T-helper 2 cell treated with Interferon-gamma antibody and Interleukin-4, amounts not matched to agents 5 μg/mL and 100 μg/mL, for 36 hours (primary cell): ENCODE data around the gene TUBB2A.
"Not testable (repeated sequence)": the region's sequence is repeated elsewhere in the genome, so short reads cannot be mapped to it uniquely, and the experiment has no call there.

Experiments
- DNase-seq: peaks from one replicate; pipeline ENCODE4 v3.0.0; 2021; ENCODE audit warnings: low spot score
- H3K27ac Mint-ChIP-seq: one replicate; pipeline ENCODE4 v1.8.0; 2021; ENCODE audit warnings: mild to moderate bottlenecking, mixed read lengths
- H3K27me3 Mint-ChIP-seq: one replicate; pipeline ENCODE4 v1.8.0; 2021; ENCODE audit warnings: low read depth, mixed read lengths
- H3K36me3 Mint-ChIP-seq: one replicate; pipeline ENCODE4 v1.8.0; 2021; ENCODE audit warnings: low read depth, mixed read lengths
- H3K4me1 Mint-ChIP-seq: one replicate; pipeline ENCODE4 v1.8.0; 2021; ENCODE audit warnings: low read depth, mixed read lengths
- H3K4me3 Mint-ChIP-seq: one replicate; pipeline ENCODE4 v1.8.0; 2022; ENCODE audit warnings: mild to moderate bottlenecking, moderate library complexity, mixed read lengths
- H3K9me3 Mint-ChIP-seq: one replicate; pipeline ENCODE4 v1.8.0; 2021; ENCODE audit warnings: mixed read lengths

The TUBB2A gene

DNA sequence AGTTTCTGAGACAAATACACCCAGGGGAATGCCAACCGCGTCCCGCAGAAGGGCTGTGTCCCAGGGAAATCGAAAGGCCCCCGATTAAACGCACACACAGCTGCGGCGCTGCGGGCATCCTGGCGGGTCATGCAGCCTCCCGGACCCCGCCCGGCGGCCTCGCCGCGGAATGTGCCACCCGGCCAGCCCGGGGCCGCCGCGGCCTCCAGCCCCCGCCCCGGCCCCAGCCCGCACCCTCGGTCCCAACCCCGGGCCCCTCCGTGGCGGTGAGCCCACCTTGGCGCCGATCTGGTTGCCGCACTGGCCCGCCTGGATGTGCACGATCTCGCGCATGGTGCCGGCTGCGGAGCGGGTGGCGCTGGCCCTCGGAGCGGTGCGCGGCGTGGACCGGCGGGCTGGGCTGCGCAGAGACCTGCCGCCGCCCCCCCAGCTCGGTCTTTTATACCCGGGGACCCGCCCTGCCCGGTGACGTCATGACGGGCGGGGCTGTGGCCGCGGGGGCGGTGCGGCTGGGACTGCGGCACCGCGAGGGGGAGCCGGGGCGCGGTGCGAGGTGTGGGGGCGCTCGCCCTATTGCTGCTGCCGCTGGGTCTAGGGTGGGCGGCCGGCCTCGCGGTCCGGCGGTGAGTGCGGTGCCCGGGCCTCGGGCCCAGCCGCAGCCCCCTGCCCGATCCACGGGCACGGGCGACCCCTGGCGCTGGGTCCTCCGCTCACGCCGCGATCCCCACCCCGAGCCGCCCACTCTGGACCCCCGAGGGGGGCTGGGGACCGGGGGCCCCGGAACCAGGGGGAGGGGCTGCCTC, at the start of gene TUBB2A:
Gene TUBB2A, minus strand, starts transcription at position 414 of the 803 bp plus-strand sequence. Its CDS starts 81 bp downstream, at position 333.
- Mint-ChIP-seq H3K36me3 (peaks cover 3% of the 10 kb centered on the region), H3K4me3 (peak within 1 kb of the TSS; percentile 80), H3K27me3 (peaks cover 52% of the 10 kb centered on the region)

DNA sequence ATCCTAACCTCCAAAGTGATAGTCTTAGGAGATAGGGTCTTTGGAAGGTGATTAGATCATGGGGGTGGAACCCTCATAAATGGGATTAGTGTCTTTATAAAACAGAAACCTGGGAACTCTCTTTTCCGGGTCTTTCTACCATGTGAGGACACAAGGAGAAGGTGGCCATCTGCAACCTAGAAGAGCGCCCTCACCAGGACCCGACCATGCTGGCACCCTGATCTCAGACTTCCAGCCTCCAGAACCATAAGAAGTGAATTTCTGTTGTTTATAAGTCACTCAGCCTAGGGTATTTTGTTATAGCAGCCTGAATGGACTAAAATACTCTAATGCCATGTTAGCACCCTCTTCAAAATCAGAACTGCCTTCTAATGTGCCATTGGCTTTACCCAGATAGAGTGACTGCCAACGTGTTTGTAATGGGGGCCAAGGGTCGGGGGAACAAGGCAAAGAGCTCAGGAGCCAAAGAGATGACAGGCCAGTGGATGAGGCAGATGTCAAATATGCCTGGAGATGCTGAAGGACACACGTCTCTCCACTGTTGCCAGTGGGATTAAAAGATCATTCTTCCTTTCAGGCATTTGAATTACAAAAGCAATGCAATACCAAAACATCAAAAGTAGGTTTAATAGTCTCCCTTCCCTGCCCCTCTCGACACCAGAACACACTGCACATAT, 49.1 kb upstream of the TUBB2A start:
- no peak for DNase-seq
- Mint-ChIP-seq H3K36me3 (no peaks in the 10 kb centered on the region), H3K4me1 (peaks cover 11% of the 10 kb centered on the region), H3K4me3 (no peak overlapping the region), H3K27me3 (peaks cover 14% of the 10 kb centered on the region), H3K9me3 (no peaks in the 10 kb centered on the region), H3K27ac (no peak overlapping the region)

More for the DNA sequence above, at the start of gene TUBB2A:
- H3K9me3 Mint-ChIP-seq, result peaks cover 3% of the 10 kb centered on the region
- peak; percentile 85 for DNase-seq
- peaks cover 16% of the 10 kb centered on the region for H3K4me1 Mint-ChIP-seq
- H3K27ac Mint-ChIP-seq, result peak within 1 kb of the TSS; percentile 82

DNA sequence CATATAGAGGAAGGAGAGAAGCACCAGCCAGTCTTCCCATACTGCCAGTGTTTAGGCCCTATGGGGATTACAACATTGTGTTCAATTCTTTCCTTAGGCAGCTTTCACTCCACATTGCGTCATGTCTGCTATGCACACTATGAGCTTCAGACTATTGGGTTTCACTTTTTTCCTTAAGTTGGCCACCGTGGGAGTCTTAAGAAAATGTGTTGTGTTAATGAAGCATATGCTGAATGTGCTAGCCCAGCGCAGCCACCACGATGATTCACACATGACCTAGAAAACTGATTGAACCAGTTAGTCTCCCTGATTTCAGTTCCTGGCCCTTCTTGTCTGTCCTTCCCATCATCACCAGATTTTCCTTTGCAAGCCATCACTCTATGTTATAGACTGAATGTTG, 48.6 kb upstream of the TUBB2A start:
- no peak overlapping the region for H3K4me3 Mint-ChIP-seq

DNA sequence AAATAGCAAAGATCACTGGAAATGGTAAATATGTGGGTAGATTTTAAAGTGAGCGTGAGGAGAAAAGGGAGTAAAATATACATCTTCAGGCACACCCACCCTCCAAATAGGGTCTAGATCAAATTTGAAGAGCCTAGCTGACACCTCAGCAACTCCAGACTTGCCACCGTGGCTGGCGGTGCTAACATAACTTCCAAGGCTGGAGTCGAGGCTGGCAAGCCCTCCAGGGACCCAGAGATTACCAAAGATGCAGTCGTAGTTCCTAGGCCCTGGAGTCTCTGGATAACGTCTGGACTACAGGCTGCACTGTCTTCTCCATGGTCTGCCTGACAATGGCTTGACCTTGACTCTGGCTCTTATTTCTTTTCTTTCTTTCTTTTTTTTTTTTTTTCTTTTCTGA, 47.6 kb upstream of the TUBB2A start:
- no peak overlapping the region for H3K4me3 Mint-ChIP-seq
- H3K27me3 Mint-ChIP-seq, result peaks cover 19% of the 10 kb centered on the region
- no peaks in the 10 kb centered on the region for H3K36me3 Mint-ChIP-seq
- no peak for DNase-seq
- no peaks in the 10 kb centered on the region for H3K9me3 Mint-ChIP-seq
- peaks cover 11% of the 10 kb centered on the region for H3K4me1 Mint-ChIP-seq
- no peak overlapping the region for H3K27ac Mint-ChIP-seq

More for the DNA sequence above, 48.6 kb upstream of the TUBB2A start:
- Mint-ChIP-seq H3K9me3 (no peaks in the 10 kb centered on the region), H3K27me3 (peaks cover 14% of the 10 kb centered on the region), H3K27ac (no peak overlapping the region), H3K36me3 (no peaks in the 10 kb centered on the region), H3K4me1 (peaks cover 11% of the 10 kb centered on the region)
- DNase-seq, result no peak

DNA sequence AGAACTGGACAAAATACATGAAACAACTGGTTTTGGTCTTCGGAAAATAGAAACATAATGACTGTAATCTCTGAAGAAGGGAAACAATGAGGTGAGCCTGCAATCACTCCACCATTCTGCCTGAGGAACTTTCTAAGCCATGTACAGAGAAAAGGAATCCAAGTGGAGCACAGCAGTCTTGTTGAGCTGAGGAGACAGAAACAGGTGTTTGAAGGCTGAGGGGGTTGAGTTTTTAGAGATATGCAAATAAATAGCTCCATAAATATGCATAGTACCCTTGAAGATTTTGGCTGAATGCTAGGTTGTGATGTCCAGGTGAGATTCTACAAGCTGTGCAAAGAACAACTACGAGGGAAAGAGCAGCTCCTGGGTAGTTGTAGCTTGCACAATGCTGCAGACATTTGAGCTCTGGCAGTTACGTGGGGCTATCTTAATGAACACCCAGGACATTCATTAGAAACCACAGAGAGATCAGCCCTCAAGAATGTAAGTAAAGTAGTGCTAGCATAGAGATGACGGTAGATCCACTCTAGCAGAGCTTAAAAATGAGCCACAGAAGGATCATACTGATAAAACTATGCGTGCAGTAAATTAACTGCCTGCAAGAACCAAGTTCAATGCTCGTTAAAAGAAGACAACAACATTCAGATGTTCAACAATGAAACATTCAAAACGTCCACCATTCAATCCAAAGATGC, 45.8 kb upstream of the TUBB2A start:
- DNase-seq, result no peak
- Mint-ChIP-seq H3K9me3 (no peaks in the 10 kb centered on the region), H3K4me3 (no peak overlapping the region), H3K27ac (no peak overlapping the region), H3K36me3 (no peaks in the 10 kb centered on the region), H3K27me3 (peaks cover 21% of the 10 kb centered on the region), H3K4me1 (no peaks in the 10 kb centered on the region)

DNA sequence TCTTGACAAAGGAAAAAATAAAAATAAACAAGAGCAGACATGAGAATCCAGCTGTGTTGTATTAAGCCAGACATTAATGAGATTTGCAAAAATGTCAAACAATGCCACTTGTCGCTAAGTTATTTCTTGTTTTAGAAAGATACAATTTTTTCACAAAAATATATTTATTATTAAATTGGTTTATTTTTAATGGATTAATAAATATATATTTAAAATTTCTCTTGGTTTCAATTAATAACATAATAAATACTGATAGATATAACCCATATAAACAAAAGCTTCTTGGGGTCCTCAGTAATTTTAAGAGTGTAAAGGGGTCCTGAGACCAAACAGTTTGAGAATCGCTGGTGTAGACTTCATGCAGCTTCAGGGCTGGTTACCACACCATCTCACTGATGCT, 44.0 kb upstream of the TUBB2A start:
- DNase-seq, result no peak

DNA sequence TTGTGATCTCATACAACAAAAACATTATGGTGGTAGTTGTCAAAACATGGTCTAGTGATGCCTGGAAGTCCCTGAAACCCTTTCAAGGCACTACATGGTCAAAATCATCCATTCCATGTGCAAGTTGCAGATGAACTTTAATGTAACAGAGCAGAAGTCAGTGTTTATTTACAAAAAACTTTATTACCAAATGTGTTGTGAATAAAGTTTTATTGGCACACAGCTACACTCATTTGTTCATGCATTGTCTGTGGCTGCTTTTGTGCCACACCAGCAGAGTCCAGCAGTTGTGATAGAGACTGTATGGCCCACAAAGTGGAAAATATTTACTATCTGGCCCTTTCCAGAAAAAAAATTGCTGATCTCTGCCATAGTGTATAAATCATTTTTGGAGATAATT, 43.3 kb upstream of the TUBB2A start:
- DNase-seq, result no peak
- H3K9me3 Mint-ChIP-seq, result no peaks in the 10 kb centered on the region
- no peak overlapping the region for H3K4me3 Mint-ChIP-seq
- H3K27ac Mint-ChIP-seq, result no peak overlapping the region
- no peaks in the 10 kb centered on the region for H3K36me3 Mint-ChIP-seq
- H3K27me3 Mint-ChIP-seq, result peaks cover 21% of the 10 kb centered on the region
- no peaks in the 10 kb centered on the region for H3K4me1 Mint-ChIP-seq

More for the DNA sequence above, 44.0 kb upstream of the TUBB2A start:
- Mint-ChIP-seq H3K36me3 (no peaks in the 10 kb centered on the region), H3K4me3 (no peak overlapping the region), H3K27me3 (peaks cover 21% of the 10 kb centered on the region), H3K27ac (no peak overlapping the region), H3K4me1 (no peaks in the 10 kb centered on the region), H3K9me3 (no peaks in the 10 kb centered on the region)

DNA sequence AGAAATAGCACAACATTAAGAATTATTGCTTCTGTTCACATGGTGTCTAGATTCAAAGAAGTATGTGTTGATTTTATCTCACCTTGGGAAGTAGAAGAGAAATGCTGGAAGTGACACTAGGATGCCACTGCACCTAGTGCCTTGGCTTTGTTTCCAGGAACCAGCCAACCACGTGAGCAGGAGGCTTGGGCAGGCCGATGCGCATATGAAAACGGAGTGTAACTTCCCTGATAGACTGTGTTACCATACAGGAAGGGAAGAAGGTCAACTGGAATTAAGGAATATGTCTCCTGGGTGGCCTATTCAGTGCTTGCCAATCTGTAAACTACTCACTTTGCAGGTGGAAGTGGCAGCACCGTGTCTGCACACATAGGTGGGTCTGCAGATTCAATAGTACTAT, 42.0 kb upstream of the TUBB2A start:
- no peaks in the 10 kb centered on the region for H3K9me3 Mint-ChIP-seq
- no peak overlapping the region for H3K4me3 Mint-ChIP-seq
- DNase-seq, result no peak
- no peak overlapping the region for H3K27ac Mint-ChIP-seq
- no peaks in the 10 kb centered on the region for H3K36me3 Mint-ChIP-seq
- H3K27me3 Mint-ChIP-seq, result peaks cover 21% of the 10 kb centered on the region
- no peaks in the 10 kb centered on the region for H3K4me1 Mint-ChIP-seq

DNA sequence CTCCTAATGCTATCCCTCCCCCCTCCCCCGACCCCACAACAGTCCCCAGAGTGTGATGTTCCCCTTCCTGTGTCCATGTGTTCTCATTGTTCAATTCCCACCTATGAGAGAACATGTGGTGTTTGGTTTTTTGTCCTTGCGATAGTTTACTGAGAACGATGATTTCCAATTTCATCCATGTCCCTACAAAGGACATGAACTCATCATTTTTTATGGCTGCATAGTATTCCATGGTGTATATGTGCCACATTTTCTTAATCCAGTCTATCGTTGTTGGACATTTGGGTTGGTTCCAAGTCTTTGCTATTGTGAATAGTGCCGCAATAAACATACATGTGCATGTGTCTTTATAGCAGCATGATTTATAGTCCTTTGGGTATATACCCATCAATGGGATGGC, 40.4 kb upstream of the TUBB2A start:
- H3K27ac Mint-ChIP-seq, DNase-seq, H3K36me3 Mint-ChIP-seq, H3K9me3 Mint-ChIP-seq, H3K4me1 Mint-ChIP-seq, H3K4me3 Mint-ChIP-seq: not testable (repeated sequence)
- H3K27me3 Mint-ChIP-seq, result peaks cover 10% of the 10 kb centered on the region

DNA sequence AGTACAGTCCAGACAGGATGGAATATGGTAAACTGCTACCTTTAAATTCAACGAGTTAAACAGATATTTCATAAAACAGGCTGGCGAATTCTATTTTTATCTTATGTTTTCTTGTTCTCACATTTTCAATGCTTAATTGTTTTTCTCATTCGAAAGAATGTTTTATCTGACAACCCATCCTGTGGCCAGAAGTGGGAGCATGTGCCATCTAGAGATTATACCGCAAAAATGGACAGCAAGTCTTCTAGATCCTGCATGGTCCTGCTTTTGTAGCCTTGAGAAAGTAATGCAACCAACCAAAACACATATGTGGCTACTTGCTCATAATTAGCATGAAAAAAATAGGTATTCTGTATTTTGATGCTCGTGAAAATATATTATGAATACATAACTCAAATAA, 39.4 kb upstream of the TUBB2A start:
- peaks cover 9% of the 10 kb centered on the region for H3K27me3 Mint-ChIP-seq
- no peak overlapping the region for H3K4me3 Mint-ChIP-seq
- H3K9me3 Mint-ChIP-seq, result no peaks in the 10 kb centered on the region
- no peaks in the 10 kb centered on the region for H3K4me1 Mint-ChIP-seq
- H3K36me3 Mint-ChIP-seq, result no peaks in the 10 kb centered on the region
- DNase-seq, result no peak
- H3K27ac Mint-ChIP-seq, result no peak overlapping the region

DNA sequence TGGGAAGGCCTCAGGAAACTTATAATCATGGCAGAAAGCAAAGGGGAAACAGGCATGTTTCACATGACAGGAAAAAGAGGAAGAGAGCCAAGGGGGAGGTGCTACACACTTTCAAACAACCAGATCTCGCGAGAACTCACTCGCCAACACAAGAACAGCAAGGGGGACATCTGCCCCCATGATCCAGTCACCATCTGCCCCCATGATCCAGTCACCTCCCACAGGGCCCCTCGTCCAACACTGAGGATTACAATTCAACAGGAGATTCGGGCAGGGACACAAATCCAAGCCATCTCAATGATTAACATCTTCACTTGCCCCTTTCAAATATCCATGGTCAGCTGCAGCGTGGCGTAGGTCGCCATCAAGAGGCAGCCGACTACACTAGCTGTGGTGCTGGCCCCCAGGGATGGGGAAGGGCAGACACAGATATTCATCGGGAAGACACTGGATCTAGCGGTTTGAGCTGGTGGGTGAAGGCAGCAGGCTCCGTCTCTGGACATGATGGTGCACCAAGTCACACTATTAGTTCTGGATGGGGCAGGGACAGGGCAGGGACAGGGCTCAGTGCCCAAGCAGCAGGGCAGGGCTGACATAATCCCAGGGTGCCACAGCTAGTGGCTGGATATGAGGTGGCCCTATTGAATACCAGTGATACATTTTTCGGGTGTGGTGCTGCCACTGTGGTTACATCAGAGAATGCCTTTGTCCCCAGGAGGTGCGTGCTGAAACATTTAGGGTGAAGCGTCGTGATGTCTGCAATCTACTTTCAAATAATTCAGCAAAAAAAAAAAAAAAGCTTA, 38.6 kb upstream of the TUBB2A start:
- H3K27me3 Mint-ChIP-seq, result peaks cover 9% of the 10 kb centered on the region
- DNase-seq, result no peak
- no peak overlapping the region for H3K4me3 Mint-ChIP-seq
- no peaks in the 10 kb centered on the region for H3K9me3 Mint-ChIP-seq
- H3K4me1 Mint-ChIP-seq, result no peaks in the 10 kb centered on the region
- H3K36me3 Mint-ChIP-seq, result no peaks in the 10 kb centered on the region
- H3K27ac Mint-ChIP-seq, result no peak overlapping the region

DNA sequence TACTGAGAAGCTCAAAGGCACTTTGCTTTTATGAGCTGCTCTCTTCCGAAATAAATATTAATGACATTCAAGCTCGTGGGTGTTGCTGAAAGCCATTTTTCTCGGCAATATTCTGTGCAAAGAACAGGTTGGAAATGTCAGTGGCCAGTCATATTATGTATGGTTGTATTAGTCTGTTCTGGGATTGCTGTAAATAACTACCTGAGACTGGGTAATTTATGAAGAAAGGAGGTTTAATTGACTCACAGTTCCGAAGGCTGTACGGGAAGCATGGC, 38.0 kb upstream of the TUBB2A start:
- no peak overlapping the region for H3K27ac Mint-ChIP-seq
- no peaks in the 10 kb centered on the region for H3K36me3 Mint-ChIP-seq
- peaks cover 6% of the 10 kb centered on the region for H3K27me3 Mint-ChIP-seq
- H3K9me3 Mint-ChIP-seq, result no peaks in the 10 kb centered on the region
- no peak overlapping the region for H3K4me3 Mint-ChIP-seq
- no peak for DNase-seq
- no peaks in the 10 kb centered on the region for H3K4me1 Mint-ChIP-seq

DNA sequence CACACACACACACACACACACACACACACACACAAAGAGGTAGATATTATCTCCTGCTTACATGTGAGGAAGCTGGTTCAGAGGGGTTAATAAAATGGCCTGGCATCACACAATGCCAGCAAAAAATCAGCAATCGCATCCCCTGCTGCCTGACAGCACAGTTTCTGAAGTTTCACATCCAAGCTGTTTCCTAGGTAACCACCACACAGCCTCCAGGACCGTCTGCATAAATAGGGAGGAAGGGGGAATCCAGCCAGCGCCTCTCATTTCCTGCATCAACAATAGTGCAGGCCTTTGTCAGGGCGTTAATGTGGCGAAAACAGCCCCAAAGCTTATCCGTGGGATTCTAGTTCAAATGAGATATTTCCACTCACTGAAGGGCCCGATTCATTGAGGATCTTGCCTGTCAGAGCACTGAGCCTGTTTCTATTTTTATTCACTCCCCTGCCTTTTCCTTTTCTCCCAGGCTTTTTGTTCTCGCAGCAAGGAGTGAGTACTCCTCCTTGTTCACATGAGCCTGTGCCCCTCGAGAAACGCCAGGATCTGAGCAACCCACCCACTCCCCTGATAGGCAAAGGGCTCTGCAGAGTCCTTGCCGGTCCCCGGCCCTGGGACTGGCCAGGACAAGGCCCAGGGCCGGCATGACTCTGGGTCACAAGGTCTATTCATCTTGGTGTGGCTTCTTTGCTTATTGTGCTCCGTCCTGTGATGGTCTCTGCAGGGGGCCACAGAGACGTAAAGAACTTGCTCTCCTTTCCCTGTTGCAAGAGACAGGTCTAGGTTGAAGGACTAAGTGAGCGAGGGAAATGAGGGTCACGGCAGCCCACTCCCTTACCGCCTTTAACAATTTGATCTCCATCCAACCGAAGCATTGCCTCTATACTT, 37.4 kb upstream of the TUBB2A start:
- no peaks in the 10 kb centered on the region for H3K36me3 Mint-ChIP-seq
- no peaks in the 10 kb centered on the region for H3K4me1 Mint-ChIP-seq
- no peak overlapping the region for H3K27ac Mint-ChIP-seq
- no peak for DNase-seq
- no peaks in the 10 kb centered on the region for H3K9me3 Mint-ChIP-seq
- H3K27me3 Mint-ChIP-seq, result peaks cover 4% of the 10 kb centered on the region
- H3K4me3 Mint-ChIP-seq, result no peak overlapping the region
